ENCODE measurements around the gene OSBPL5.
"Not testable (repeated sequence)": the region's sequence is repeated elsewhere in the genome, so short reads cannot be mapped to it uniquely, and the experiment has no call there.

The OSBPL5 gene

DNA sequence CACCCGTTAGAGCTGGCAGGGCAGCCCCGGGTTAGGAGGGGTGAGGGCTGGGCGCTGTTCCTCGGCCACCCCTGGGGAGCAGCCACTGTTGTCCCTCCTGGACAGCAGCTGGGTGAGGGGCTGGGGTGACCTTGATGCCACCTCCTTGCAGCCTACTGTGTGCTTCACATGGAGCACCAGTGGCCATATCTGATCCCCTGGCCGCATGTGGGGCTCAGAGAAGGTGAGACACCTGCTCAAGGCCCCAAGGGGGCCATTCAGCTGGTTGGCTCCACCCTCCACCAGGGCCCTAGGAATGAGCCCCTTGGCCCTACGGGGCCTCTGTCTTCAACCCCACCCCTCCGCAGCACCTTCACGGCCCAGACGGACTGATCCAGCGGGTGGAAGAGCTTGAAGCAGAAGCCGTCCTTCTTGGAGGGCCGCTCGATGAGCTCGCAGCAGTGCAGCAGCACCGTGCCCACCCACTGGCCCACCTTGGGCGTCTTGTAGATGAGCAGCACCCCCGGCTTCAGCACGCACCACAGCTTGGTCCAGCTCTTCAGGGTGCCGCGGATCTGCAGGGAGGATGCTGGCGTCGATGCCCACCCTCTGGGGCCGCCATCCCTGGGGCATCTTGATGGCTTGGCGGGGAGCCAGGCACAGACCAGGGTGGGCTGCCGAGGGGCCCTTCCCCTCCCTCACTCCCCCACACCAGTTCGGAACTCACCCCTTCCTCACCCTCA, 44.9 kb downstream of the OSBPL5 start:
- no peak for DNase-seq

DNA sequence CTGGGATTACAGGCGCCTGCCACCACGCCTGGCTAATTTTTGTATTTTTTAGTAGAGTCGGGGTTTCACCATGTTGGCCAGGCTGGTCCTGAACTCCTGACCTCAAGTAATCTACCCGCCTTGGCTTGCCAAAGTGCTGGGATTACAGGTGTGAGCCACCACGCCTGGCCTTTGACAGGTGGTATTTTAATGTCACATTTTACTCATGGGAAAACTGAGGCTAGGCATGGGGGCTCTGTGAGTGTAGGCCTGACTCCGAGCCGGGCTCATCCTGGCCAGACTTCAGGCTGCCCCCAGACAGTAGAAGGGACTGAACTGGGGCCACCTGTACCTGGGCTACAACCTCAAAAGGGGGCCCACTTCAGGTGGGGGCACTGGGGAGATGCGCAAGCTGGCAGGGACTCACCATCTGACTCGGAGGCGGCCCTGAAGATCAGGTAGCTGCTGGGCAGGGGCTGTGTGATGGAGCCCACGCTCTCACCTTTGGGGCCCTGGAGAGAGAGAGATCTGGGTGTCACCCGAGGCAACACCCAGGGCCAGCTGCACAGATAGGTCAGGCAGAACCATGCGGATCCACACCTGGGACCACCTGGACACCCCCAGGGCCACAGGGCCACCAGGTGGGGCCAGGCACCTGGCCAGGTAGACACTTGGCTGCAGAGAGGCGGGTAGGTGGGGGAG, 45.8 kb downstream of the OSBPL5 start:
- DNase-seq: no peak

DNA sequence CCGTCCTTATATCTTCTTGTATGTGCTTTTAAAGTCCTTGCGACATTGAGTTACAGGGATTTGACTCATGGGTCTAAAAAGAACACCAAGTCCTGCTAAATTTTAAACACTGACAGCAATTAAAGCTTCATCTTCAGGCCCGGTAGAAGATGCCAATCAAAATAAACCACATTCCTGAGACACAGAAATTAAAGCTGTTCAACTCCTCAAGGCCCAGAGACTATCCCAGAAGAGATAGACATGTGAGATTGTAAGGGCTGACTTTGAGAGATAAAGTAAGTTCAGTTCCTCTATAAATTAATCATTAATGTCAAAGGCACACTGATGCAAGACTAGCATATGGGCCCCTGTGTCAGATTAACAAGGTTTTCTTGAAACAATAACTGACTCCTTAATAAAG, 49.8 kb downstream of the OSBPL5 start:
- DNase-seq: no peak

DNA sequence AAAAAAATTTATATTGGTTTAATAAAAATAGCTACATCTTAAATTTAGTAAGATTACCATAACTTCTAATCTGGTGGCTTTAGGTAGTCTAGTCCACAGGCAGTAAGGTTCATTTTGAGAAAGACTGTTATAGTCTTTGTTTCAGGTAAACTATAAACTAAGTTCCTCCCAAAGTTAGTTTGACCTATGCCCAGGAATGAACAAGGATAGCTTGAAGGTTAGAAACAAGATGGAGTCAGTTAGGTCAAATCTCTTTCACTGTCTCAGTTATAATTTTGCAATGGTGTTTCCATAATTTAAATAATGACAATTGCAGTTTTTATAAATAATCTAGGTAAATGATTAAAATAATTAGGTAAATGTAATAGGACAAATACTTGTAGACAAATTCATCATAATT, 51.4 kb downstream of the OSBPL5 start:
- not testable (repeated sequence) for DNase-seq

DNA sequence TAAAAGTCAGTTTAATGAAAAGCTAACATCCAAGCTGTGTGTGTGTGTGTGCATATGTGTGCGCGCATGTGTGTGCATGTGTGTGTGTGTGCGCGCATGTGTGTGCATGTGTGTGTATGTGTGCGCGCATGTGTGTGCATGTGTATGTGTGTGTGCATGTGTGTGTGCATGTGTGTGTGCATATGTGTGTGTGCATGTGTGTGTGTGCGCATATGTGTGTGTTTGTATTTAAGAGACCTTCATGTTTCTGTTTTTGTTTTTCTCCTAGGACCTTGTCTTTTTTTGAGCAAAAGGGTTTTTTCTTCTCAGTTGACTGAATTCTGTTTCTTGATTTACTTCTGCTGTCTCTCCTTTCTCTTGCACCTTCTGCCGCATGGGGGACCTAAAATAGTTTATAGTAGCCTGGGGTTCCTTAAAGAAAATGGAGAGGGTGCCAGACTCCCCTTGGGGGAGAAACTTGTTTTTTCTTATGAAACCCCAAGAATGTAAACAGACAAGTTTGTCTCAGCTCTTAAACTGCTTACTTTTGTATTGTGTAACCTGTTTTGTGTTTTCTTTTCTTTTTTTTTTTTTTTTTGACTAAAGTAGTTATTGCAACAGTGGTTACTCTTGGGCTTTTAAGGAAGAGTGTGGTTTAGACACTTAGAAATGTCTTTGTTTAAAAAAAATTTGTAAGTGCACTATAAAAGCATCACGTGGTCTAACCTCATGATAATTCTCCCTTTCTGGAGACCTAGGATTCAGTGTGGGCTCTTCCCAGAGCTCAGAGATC, 53.0 kb downstream of the OSBPL5 start:
- DNase-seq: no peak

DNA sequence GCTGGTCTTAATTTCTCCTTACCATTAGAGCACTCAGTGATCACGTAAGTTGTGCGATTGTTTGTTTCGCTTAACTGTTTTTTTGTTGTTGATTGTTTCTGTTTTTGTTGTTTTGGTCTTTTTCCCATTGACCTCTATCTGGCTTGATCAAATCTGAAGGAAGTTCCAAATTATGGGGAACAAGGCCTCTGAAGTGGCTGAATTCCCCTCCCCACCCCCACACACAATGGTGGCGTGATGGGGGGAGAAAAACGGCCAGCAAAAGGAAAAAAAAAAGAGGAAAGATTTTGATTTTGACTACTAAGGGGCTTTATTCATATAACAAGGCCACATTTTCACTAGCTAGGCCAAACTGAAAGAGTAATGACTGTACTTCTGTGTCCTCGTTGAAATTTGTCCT, 53.6 kb downstream of the OSBPL5 start:
- DNase-seq: no peak

DNA sequence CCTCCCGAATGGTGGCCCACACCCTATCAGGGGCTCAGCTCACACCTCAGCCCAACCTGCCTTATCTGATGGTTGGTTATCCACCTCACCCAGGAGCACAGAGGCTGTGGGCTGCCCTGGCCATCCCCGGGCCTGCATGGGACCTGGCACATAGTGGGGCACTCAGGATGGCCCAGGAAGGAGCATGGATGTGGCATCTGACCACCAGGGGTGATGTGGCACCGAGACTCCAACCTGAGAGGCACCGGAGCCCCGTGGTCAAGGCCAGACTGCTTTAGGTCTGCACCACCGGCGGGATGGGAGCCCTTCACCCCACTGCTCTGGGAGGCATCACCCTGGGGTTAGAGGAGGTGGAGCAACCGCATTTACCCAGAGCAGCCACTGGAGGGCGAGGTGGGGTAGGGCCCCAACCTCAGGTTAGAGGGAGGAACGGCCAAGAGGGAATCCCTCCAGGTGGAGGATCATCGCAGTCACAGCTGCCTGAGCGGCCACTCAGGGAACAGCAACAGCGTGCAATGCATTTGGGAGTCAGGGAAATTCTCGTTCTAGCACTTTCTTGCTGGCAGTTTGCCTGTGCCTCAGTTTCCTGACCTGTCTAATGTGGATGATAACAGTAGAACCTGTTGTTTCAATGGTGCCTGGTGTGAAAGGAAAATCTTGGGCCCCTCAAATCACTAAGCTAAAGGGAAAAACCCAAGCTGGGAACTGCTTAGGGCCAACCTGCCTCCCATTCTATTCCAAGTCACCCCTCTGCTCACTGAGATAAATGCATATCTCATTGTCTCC, 55.0 kb downstream of the OSBPL5 start:
- no peak for DNase-seq

DNA sequence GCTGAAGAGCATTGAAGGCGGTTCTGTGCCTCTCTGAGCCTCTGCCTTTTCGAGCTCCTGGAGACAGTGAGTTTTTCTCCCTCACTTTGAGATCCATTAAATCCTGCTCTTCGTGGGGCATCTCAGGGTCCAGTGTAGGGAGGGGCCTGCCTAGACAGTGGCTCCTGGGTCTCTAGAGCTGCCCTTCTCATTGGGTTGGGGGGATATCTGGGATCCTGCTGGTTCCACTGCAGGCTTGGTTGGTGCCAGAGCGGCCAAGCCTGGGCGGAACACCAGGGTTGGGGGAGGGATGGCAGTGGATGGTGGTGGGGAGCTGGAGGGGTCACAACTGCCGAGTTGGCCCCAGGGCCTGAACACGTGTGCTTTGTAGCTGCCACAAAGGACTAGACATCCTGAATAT, 55.7 kb downstream of the OSBPL5 start:
- no peak for DNase-seq

DNA sequence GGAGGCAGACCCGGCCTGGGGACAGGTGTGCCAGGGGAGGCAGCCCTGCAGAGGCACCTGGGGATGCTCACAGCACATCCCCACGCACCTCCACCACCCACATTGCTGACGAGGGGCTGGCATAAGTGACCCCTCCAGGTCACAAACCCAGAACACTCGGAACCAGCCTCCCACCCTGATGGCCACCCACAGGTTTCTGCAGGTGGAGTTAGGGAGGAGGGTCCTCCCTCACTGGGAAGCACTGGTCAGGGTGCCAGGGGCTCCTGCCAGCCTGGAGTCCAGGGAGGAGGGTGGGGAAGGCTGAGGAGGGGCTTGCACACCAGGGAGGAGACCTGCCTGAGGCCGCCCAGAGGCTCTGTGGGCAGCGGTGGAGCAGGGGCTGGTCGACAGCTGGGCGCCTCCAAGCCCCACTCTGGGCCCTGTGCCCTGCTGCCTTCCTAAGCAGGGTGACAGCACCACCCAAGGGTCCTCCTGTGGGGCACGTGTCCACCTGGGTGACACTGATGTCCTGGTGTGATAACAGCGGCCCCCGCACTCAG, 56.9 kb downstream of the OSBPL5 start:
- DNase-seq: no peak

DNA sequence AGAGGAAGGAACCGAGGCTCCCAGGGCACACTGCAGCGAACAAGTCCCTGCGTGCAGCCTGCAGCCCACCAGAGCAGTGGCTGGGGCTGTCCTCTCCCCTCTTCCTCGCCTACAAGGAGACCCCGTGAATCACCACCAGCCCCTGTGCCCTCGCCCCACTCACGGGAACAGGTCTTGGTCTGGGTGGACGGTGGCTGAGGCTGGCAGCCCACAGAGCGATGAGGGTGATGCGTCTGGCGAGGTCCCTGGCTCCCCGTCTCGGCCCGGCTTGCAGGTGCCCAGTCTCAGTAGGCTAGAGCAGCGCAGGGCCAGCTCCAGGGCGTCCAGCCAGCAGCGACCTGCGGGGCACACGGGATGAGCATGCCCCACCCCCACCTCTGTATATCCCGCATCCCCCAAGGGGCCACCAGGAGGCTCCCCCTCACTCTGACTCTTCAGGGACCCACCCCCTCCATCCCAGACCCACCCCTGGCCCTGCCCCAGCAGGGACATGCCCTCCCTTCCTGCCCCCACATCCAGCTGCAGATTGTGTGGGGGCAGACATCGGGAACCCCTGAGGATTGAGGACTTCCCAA, 57.4 kb downstream of the OSBPL5 start:
- no peak for DNase-seq

DNA sequence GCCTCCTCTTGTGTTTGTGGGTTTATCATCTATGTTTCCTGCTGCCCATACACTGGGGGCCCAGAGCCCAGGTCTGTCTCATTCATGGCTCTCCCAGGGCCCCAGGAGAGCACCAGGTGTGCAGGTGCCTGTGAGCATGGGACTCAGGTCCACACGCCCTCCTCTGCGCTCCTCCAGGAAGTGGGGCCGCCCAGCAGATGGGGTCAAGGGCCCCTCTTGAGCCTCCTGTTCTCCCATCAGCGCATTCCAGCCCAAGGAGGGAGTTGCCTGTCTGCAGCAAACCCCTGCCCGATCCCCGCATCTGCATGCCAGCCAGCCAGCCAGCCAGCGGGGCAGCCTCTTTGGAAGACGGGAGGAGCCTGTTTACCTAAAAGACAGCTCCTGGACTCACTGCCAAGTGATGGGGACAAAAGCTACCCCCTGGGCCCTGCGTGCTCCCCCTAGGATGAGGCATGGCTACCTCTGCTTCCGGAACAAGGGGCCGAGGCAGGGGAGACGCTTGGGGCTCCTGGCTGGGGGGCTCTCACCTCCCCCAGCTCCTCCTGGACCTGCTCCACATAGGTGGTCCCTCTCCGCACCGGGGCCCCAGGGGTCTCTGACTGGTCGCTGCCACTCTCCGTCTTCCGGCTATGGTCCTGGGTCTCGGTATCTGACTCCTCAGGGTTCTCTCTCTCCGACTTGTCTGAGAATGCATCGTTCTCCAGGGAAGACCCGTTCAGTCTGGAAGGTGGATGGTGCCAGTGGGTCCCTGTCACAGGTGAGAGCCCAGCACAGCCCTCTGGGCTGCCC, 58.2 kb downstream of the OSBPL5 start:
- DNase-seq: no peak

DNA sequence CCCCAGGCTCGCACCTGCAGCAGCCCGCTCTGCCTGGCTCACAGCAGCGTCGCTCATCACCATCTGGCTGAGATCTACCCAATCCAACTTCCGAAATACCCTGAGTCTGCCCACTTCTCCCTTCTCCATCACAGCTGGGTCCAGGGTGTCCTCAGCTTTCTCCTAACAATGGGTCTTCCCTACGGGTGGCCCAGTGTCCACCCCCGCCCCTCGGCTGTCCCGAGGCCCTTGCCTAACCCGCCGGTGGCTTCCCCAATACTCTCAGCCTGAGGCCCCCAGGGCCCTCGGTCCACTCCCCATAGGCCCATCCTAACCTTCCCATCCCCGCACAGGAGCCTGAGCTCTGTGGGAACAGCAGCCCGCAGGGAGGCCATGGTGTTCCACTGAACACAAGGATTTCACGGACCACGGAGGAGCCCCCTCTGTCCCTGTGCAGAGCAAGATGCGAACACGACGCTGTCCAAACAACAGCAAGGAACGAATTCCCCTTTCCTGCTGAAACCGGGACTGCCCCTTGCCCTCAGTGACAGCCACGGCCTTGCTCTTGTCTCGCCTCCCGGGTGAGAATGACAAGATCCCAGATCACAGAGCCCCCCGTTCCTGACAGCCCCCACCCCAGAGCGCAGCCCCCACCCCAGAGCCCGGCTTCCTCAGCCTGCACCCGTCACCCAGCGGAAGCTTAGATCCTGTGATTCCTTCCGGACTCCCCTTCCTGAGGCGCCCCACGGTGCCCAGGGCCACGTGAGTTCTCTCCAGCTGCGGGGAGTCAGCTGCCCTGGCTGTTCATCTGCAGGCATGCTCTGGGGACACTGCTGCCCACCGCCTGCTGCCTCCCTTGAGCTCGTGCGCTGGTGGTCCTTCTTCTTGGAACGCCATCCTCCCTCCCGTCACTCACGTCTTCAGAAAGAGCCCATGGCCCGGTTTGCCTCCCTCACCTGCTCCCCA, 59.0 kb downstream of the OSBPL5 start:
- DNase-seq: no peak

DNA sequence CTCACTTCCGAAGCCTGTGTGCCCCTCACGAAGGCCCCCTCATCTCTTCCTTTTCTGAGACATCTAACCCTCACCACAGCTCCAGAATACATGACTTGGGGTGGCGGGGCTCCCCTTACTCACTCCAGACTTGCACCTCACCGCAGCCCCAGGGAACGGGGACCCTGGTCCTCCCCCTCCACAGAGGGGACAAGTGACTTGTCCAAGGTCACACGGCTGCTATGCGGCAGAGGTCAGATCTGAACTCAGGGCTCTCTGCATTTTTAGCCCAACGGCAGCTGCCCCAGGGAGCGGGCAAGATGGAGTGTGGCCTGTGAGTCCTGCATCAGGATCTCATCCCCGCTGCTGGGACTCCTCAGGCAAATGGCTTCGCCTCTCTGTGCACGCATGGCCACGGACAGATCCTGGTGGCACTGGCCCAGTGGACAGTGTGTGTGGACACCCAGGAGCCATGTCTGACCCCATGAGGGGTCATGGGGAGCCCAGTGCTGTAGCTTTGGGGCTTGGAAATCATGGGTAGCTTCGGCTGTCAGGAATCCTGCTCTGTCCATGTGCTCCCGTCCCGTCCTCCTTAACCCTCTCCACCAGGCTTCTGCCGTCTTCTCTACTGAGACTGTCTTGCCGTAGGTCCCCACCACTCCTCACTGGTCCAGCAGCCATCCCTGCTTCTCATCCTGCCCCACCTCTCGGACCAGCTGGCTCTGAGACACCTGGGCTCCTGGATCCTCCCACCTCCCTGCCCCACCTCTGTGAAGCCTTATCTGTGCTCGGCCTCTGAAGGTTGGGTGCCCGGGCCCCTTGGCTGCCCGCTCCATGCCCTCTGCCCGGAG, 59.9 kb downstream of the OSBPL5 start:
- DNase-seq: no peak

DNA sequence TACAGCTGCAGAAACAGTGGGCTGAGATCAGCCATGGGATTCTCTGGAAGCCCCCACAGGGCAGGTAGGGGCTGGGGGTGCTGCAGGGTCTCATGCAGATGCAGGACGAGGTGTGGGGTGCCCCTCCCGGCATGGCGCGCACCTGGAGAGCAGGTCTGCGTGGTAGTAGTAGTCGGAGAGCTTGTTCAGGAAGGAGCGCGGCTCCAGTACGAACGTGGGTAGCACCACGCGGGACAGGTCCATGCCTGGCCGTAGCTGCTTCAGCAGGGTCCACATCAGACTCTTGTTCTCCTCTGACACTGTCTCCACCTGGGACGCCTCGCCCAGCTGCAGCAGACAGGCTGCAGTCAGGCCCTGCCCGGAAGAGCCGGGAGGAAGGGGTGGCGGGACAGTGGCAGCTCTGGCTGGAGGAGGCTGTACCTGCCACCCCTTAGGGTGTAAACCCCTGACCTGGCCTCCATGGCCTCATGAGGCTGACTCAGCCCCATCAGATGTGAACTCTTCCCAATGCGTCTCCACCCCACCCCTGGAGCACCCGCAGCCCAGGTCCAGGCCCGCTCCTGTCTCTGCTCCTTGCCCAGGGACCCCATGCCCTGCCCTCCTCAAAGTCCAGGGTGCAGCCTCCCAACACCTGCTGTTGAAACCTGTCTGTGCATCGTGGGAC, 60.9 kb downstream of the OSBPL5 start:
- DNase-seq: no peak

DNA sequence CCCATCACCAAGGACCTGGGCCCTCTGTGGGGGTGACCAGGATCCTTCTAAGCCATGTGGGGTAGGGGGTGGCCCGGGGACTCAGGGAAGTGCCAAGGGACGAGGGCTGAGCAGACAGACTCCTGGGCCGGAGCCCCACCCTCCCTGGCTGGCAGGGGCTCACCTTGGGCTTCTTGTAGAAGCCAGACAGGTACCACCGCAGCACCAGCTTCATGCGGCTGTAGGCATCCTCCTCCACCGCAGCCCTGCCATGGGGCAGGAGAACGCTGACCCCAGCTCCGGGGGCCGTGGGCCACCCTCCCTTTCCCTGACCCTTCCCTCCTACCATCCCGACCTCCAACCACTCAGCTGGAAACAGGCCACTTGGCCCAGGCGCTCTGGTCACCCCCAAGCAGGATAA, 62.0 kb downstream of the OSBPL5 start:
- DNase-seq: no peak

DNA sequence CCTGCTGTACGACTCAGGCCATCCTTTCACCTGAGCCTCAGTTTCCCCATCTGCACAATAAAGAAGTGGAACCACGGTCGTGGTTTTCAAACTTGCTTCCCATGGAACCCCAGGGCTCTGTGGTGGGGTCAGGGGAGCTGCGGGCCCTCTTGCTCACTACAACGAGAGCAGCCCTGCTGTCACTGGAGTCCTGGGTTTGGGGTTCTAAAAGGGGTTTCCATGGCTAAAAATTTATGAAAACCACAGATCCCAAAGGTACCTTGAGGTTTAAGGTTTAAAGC, 62.5 kb downstream of the OSBPL5 start:
- no peak for DNase-seq

DNA sequence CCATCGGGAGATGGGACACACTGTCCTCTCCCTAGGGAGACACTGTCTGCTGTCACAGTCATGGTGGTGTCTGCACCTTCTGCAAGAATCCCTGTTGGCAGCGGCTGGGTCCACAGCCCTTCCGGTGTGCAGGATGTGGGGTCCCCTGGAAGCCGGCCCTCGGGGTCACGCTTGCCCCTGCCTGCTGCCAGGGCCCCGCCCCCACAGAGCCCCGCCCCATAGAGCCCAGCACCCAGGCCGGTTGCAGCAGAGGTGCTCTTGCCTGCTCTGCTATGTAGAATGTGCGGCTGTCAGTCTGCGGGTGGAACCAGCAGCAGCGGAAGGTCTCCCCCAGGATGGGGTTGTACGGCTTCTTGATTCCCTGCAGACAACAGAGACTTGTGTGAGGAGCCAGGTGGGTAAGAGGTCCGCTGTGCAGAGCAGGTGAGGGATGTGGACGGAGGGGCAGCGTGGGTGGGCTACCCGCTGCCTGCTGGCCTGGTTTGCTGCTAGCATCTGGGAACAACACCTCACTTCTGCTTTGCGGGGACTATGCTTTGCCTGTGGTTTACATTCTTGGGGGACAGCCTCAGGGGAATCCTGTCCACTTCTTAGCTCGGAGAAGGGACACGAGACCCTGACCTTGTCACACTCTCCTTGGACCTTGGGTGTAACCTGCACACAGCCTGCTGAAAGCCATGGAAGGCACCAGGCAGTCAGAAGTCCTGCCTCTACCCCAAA, 63.0 kb downstream of the OSBPL5 start:
- no peak for DNase-seq

DNA sequence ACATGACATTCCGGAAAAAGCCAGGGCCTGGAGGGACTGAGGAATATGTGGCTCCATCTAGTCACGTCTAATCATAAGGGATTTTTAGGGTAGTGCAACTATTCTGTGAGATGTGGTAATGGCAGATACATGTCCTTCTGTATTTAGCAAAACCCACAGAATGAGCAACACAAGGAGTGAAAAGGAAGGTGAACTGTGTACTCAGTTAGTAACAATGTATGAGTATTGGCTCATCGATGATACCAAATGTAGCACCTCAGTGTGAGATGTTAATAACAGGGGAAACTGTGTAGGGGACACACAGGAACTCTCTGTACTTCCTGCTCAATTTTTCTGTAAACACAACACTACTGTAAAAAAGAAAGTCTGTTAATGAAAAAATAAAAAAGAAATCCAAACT, 65.9 kb downstream of the OSBPL5 start:
- DNase-seq: no peak

All from NCI-H510A treated with DMSO at 0.1 percent for 48 hours (cell line).